Epidermal melanocyte (primary cell): Measurements from ENCODE around the gene KCNE3.

Experiments
- DNase-seq: peaks from one replicate; pipeline ENCODE4 v3.0.0; 2011; ENCODE audit warnings: low spot score; ENCODE audit not compliant: insufficient read length

The KCNE3 gene

DNA sequence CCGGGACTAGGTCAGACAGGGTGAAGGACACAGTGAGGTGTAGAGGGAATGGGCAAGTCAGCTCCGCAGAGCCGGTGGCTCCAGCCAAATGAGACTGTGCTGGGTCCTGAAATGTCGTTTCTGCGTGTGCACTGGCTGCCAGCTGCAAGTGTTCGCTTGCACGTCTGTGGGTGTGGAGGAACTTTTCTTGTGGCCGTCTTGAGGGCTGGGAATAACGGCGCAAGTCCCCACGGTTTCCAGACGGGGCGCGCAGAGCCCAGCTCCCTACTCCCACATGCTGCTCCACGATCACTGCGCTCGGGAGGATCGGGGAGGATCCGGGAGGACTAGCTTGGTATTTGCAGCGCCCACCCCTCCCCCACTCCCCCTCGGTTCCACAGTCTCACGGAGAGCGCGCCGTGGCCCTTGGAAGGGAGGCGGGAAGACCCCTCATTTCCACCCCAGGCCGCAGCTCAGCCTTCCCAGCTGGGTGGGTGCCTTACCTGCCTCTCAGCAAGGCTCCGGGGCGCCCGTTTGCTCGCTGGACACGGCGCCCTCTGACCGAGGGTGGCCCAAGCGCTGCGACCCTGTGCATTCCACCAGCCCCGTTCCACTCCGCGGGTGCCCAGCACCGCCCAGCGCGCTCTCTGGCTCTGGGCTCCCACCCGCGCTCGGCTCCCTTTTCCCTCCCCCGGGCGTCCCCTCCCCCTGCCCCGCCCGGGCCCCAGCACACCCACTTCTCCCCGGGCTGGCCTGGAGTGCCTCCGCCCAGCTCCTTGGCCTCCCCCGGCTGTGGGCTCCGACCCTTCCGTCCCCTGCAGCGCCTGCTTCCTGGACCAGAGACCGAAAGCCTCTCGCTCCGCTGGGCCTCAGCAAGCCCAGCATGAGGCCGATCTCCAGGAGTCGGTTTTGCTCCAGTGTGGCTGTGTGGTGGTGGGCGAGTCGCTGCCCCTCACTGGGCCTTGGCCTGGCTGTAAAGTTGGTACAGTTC is at the start of gene KCNE3:
KCNE3 (minus strand) TSS at position 634 of the 970 bp plus-strand sequence. CDS start 9,986 bp downstream, outside the sequence.
- DNase-seq = no peak

DNA sequence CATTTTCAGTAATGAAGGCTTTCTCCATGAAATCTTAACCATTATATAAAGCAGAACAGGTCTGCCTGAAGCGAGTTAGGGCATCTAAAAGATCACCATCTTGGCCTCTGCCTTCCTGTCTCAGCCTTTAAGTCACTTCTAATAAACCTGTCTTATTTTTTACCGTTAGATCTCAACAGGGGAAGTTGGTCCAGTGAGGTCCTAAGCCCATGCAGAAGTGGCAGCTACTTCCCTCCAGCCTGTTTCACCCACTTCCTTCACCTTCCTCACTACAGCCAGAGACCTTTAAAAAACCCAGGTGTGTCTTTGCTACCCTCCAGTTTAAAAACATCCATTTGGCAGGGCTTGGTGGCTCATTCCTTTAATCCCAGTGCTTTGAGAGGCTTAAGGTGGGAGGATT is 40.2 kb upstream of the KCNE3 start:
- no peak for DNase-seq

- DNase-seq = no peak
Observed at GRCh38 chr11:74506823-74507222, 39.5 kb upstream of the KCNE3 start.

DNA sequence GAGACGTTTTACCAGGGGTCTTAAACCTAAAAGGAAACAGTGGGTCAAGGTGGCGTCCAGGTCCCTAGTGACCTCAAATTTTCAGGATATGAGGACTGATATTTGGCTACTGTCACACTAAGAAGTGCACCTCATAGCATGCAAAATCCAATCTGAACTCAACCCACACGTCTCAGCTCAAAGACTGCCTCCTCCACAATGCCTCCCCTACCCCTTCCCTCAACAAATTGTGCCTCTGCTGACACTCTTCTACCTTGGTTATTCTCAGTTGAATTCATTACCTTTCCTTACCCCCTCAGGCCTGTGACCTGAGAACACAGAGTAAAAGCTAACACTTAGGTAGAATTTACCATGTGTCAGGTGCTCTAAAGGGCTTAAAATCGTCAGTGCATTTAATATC is 38.6 kb upstream of the KCNE3 start:
- no peak for DNase-seq

- no peak for DNase-seq
Observed at GRCh38 chr11:74504100-74504691, 36.8 kb upstream of the KCNE3 start.

DNA sequence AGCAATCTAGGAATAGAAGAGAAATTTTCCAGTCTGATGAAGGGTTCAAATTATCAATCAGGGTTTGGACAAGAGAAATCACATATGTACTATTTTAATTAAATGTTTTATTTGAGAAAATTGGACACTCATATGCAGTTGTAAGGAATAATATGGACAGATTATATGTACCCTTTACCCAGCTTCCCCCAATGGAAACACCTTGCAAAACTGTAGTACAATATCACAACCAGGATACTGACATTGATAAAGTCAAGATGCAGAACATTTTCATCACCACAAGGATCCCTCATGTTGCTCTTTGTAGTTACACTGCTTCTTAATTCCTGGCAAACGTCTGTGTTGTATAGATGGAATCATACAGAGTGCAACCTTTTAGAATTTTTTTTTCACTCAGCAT is 27.6 kb upstream of the KCNE3 start:
- DNase-seq = no peak

DNA sequence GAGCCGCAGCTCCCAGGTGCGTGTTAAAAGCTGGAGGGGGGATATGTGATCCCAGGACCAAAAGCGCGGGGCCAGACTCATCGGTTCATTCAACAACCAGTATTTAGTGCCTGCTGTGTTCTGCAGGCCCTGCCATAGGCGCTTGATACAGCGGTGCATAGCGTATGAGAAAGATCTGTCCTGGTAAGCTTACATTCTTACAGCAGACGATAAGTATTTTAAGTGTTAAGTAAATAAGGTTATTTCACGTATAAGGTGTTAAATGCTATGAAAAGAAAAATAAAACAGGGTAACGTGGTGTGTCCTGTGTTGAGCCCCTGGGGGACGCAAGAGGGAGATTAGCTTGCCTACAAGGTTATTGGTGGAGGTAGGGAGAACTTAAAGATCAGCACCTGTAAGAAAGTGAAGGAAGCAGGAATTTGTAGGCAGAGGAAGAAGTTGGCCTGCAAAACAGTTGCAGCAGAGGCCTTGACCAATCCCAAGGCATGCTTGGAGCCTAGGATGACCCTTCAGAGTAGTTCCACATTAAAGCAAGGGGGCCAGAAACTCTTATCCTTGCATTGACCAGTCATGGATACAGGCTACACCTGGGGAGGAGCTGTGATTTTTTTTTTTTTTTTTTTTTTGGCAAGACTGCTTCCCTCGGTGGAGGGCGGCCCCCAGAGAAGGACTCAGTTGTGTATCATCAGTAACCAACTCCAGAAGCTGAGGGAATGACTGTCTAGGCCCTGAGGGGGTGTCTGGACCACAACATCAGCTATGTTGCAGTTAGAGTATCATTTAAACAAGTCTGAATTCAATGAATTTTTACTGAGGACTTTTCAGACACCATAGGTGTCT is 26.7 kb upstream of the KCNE3 start:
- no peak for DNase-seq

GRCh38 chr11:74492974-74493790 is 25.8 kb upstream of the KCNE3 start, which contains the start of gene LIPT2:
Gene LIPT2 (minus strand): TSS chr11:74493724. CDS start chr11:74493703, 21 bp downstream.
- peak; percentile 57 for DNase-seq

- DNase-seq = no peak
Observed at GRCh38 chr11:74492084-74492483, 24.7 kb upstream of the KCNE3 start.

GRCh38 chr11:74490941-74491340 is 23.6 kb upstream of the KCNE3 start:
- DNase-seq = no peak

DNA sequence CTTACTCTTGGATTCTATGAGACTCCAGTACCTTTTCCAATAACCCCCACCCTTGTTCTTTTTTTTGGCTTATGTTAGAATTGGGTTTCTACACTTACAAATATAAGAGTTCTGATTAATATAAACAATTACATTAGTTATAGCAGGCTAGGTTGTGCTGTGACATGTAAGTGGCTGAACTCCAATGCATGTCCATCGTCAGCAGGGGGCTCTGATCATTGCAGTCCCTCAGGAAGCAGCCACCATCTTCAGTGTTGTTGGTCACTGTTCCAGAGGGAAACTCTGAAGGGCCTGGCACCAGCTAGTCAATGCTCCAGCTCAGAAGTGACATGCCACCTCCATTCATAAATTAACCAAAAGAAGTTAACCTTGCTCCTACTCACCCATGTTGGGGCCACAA is 20.5 kb upstream of the KCNE3 start:
- DNase-seq = no peak

GRCh38 chr11:74485868-74486267 is 18.5 kb upstream of the KCNE3 start:
- DNase-seq = no peak

- no peak for DNase-seq
Observed at GRCh38 chr11:74480688-74481417, 13.5 kb upstream of the KCNE3 start.

DNA sequence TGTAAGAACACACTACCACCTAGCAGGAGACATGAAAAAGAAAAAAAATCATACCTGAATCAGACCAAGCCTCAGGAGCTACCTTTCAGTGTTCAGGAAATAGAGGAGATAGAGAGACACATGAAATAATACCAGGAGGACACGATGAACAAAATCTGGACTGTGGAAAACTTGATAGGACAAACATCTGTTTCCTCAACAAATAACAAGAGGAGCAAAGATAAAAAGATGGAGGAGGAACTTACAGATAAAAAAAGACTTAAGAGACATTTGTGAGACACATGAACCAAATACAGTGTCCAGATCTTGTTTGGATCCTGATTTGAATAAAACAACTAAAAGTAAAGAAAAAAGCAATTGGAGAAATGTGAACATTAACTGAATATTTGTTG is 12.4 kb upstream of the KCNE3 start:
- no peak for DNase-seq

GRCh38 chr11:74478877-74479731 is 11.8 kb upstream of the KCNE3 start:
- no peak for DNase-seq

GRCh38 chr11:74476536-74476935 is 9.2 kb upstream of the KCNE3 start:
- DNase-seq = no peak

- no peak for DNase-seq
Observed at GRCh38 chr11:74474316-74474715, 7.0 kb upstream of the KCNE3 start.

- DNase-seq = no peak
Observed at GRCh38 chr11:74473382-74474173, 6.2 kb upstream of the KCNE3 start.
